ENCODE measurements around the gene TAF11L5. TPM values are rescaled to one million over a fixed set of nuclear protein-coding genes. Genes with fewer than 3 reads are reported as not detected.
"Not testable (repeated sequence)": the region's sequence is repeated elsewhere in the genome, so short reads cannot be mapped to it uniquely, and the experiment has no call there.

Gene TAF11L5
- total RNA-seq = not detected

DNA sequence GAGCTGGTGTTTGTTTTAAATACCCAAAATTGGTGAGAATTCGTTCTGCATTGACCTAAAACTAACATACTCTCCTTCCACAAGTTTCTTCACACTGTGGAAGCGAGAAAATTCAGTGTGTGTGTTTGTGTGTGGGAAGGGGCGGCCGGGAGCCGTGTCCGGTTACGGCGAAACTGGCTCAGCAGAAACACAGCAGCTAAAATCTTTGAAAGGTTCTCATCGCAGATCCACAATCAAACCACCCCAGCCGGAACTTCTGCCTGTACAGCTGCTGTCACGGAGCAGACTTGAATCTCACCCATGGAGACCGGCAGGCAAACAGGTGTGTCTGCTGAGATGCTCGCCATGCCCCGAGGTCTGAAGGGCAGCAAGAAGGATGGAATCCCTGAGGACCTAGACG is at the start of gene TAF11L5:
Gene TAF11L5, plus strand, starts transcription at position 301 of the 400 bp plus-strand sequence.
- not testable (repeated sequence) for ATAC-seq; DNase-seq (ENCODE audit: low spot score)

DNA sequence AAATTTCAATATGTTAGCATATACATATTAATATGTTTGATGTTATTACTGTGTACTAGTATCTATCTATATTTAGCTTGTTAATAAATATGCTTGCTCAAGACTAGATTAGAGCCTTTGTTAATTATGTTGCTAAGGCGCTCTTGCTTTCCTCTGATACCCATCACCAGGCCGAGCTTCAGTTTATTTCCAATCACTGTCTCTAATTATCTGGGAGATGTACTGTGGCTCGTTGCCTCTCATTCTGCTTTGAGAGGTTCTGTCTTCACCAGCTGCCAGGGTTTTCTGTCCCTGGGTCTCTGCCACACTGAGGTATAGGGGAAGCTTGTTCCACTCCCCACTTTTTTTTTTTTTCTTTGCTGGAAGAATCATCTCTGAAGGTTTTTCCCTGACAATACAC is 48.0 kb upstream of the TAF11L5 start:
- no peak for ATAC-seq
- DNase-seq (ENCODE audit: low spot score) = no peak

DNA sequence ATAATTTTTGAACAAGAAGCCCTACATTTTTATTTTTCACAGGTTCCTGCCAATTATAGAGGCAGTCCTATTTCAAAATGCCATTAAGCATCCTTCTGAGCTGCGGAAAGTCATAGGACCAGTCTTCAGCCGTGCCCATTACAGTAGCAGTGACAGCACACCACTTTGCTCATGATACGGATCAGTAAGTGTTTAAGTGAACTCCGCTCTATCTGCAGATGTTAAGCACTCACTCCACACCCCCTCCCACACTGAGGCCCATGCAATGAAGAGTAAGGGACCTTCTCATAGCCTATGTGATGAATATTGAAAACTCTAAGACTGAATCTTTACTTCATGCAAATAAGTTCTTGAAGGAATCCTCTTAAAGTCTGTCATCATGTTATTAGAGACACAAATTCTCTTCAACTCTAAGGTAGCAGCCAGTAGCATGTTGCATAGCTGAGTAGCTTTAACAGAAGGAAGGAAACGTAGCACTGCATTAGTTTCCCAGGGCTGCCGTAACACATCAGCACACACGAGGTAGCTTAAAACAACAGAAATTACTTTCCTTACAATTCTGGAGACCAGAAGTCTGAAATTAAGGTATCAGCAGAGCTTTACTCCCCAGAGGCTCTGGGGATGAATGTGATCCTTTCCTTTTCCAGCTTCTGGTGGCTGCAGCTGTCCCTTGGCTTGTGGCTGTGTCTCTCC is 47.3 kb upstream of the TAF11L5 start:
- no peak for ATAC-seq

DNA sequence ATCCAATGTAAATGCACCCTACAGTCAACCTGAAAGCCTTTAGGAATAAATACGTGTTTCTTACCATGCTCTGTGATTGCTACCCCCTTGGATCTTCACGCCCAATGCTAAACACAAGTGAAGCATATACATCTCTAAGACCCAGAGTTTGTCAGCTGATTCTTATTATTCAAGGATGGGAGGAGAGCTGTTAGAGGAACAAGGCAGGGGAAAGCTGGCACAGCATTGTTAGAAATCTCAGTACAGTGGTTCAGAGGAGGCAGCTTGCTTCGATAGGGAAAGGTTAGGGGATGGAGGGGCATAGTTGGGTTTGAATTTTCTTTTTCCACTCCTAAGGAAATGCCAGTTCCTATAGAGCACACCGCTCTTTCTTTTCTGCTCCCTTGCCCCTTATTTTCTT is 43.7 kb upstream of the TAF11L5 start:
- no peak for ATAC-seq
- no peak for DNase-seq (ENCODE audit: low spot score)

More for the DNA sequence above, 47.3 kb upstream of the TAF11L5 start:
- no peak for DNase-seq (ENCODE audit: low spot score)

DNA sequence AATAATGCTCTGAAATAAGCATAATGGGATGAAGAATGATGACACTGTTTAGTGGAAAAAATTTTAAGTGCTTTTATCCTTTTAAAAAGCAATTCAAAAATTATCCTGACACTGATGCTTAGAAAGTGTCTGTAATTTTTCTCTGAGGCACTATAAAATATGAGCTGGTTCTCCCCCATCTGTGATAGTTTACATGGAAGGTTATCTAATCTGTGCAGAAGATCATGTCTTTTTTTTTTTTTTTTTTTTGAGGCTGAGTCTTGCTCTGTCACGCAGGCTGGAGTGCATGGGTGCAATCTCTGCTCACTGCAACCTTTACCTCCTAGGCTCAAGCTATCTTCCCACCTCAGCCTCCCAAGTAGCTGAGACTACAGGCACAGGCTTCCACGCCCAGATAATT is 42.2 kb upstream of the TAF11L5 start:
- no peak for ATAC-seq
- no peak for DNase-seq (ENCODE audit: low spot score)

DNA sequence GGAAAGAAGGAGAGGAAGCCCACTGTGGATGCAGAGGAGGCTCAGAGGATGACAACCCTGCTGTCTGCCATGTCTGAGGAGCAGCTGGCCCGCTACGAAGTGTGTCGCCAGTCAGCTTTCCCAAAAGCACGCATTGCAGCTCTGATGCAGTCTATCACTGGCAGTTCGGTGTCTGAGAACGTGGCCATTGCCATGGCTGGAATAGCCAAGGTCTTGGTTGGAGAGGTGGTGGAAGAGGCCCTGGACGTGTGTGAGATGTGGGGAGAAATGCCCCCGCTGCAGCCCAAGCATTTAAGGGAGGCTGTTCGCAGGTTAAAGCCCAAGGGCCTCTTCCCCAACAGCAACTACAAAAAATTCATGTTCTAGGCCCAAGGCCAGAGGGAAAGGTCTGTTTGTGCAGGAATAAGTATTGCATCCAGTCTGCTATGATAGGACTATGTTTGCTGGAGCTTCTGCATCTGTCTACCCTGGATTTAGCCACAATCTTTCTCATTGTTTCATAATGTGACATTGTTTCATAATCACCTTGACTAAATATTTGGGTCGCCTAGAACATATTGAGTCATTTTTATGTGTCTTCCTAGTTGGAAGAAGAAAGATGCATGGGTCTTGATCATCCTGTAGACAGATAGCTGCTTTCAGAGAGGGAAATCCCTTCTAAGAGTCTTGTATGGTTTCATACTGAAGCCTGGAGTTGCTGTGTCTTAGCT is 38.4 kb upstream of the TAF11L5 start:
- ATAC-seq; DNase-seq (ENCODE audit: low spot score): not testable (repeated sequence)

DNA sequence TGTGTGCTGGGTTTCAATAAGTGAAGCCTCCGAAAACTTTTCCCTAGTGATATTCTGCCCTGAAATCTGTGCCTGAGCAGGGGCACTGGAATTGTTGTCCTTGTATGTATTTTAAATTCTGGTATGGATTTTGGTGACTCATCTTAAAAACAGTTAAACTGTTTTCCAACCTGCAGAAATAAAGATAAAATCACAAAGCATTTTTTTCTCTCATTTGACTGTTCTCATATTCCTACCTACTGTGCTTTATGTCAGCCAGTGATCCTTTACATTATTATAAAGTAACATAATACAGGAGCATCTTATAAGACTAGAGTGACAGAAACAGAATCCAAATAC is 37.9 kb upstream of the TAF11L5 start:
- no peak for ATAC-seq
- DNase-seq (ENCODE audit: low spot score) = no peak

DNA sequence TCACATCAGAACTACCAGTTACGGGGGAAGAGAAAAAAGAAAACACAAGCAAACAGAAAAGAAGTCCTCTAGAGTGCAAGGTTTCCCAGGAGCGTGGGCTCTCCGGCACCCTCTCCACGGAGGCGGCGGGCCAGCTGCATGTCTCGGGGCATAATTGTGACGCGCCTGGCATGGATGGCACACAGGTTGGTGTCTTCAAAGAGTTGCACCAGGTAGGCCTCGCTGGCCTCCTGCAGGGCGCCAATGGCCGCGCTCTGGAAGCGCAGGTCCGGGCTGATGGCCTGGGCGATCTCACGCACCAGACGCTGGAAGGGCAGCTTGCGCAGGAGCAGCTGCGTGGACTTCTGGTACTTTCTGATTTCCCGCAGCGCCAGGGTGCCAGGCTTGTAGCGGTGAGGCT is 33.8 kb upstream of the TAF11L5 start:
- not testable (repeated sequence) for DNase-seq (ENCODE audit: low spot score); ATAC-seq

DNA sequence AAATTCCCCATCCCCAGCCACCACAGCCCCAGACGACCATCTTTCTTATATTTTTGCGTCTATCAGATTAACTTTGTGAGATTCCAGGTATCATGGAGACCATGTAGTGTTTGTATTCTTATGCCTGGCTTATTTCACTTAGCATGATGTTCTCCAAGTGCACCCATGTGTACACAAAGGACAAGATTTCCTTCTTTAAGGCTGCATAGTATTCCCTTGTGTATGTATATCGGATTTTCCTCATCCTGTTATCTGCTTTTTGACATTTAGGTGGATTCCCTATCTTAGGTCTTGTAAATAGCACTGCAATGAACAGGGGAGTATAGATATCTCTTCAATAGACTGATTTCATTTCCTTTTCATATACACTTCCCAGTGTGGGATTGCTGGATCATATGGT is 32.3 kb upstream of the TAF11L5 start:
- no peak for DNase-seq (ENCODE audit: low spot score)
- ATAC-seq = no peak

DNA sequence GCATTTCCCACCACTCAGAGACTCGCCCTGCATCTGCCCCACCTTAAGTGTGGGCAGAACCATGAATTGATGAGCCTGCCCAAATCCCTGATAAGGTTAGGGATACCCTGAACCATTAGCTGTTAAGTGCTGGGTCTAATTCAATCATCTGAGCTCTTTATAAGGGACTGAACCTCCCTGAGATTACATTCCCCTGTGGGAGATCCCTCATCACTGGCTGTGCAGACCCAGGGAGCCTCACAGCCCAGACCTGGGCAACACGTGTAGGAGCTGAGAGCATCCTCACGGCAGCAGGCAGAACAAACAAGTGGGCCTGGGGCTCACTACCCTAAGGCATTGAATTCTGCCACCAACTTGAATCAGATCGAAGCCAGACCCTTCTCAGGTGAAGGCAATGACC is 27.6 kb upstream of the TAF11L5 start:
- ATAC-seq (no peak), DNase-seq (ENCODE audit: low spot score) (no peak)

DNA sequence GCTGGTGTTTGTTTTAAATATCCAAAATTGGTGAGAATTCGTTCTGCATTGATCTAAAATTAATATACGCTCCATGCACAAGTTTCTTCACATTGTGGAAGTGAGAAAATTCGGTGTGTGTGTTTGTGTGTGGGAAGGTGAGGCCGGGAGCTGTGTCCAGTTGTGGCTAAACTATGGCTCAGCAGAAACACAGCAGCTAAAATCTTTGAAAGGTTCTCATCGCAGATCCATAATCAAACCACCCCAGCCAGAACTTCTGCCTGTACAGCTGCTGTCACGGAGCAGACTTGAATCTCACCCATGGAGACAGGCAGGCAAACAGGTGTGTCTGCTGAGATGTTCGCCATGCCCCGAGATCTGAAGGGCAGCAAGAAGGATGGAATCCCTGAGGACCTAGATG is 27.1 kb upstream of the TAF11L5 start, which contains the start of gene TAF11L2:
Gene TAF11L2, plus strand, starts transcription at position 301 of the 400 bp plus-strand sequence.
- DNase-seq (ENCODE audit: low spot score); ATAC-seq: not testable (repeated sequence)

DNA sequence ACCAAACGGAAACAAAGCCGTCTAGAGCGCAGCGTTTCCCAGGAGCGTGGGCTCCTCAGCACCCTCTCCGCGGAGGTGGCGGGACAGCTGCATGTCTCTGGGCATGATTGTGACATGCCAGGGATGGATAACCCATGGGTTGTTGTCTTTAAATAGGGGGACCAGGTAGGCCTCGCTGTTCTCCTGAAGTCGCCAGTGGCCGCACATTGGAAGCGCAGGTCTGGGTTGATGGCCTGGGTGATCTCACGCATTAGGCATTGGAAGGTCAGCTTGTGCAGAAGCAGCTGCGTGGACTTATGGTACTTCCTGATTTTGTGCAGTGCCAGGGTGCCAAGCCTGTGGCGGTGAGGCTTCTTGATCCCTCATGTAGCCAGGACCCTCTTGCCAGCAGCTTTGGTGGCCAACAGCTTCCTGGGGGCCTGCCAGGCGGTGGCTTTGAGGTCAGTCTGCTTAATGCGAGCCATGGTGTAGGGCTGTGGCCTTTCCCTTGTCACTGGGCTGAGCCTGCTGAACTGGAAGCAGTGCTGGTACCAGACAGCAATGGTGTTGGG is 13.2 kb upstream of the TAF11L5 start:
- ATAC-seq (no peak), DNase-seq (ENCODE audit: low spot score) (no peak)

DNA sequence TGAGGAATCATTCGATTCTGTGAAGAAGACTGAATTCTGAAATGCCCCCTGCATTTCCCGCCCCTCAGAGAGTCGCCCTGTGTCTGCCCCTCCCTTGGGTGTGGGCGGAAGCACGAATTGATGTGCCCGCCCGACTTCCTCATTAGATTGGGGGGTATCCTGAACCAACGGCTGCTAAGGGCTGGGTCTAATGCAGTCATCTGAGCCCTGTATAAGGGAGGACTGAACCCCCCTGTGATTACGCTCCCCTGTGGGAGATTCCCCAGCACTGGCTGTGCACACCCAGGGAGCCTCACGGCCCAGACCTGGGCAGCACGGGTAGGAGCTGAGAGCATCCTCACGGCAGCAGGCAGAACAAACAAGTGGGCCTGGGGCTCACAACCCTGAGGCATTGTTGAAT is 7.5 kb upstream of the TAF11L5 start:
- not testable (repeated sequence) for ATAC-seq; DNase-seq (ENCODE audit: low spot score)

DNA sequence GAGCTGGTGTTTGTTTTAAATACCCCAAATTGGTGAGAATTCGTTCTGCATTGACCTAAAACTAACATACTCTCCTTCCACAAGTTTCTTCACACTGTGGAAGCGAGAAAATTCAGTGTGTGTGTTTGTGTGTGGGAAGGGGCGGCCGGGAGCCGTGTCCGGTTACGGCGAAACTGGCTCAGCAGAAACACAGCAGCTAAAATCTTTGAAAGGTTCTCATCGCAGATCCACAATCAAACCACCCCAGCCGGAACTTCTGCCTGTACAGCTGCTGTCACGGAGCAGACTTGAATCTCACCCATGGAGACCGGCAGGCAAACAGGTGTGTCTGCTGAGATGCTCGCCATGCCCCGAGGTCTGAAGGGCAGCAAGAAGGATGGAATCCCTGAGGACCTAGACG is 7.0 kb upstream of the TAF11L5 start, which contains the start of gene TAF11L3:
Gene TAF11L3, plus strand, starts transcription at position 301 of the 400 bp plus-strand sequence.
- DNase-seq (ENCODE audit: low spot score); ATAC-seq: not testable (repeated sequence)

DNA sequence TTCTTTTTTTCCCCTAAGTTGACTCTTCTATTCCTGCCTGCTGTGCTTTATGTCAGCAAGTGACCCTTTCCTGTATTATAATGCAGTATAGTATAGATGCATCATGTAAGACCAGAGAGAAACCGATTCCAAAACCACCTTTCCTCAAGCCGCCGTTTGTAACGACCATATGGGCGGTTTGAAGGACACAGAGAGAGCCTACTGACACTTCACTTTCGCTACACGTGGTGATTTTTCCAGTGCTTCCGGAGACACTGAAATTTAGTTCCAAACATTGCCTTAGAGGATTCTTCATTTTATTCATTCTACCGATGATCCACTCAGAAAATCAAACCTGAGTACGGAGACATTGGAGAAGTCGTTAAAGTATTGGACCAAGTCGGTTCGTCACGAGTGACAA is 5.5 kb upstream of the TAF11L5 start:
- not testable (repeated sequence) for ATAC-seq; DNase-seq (ENCODE audit: low spot score)

DNA sequence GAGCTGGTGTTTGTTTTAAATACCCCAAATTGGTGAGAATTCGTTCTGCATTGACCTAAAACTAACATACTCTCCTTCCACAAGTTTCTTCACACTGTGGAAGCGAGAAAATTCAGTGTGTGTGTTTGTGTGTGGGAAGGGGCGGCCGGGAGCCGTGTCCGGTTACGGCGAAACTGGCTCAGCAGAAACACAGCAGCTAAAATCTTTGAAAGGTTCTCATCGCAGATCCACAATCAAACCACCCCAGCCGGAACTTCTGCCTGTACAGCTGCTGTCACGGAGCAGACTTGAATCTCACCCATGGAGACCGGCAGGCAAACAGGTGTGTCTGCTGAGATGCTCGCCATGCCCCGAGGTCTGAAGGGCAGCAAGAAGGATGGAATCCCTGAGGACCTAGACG is 3.5 kb upstream of the TAF11L5 start, which contains the start of gene TAF11L4:
Gene TAF11L4, plus strand, starts transcription at position 301 of the 400 bp plus-strand sequence.
- ATAC-seq; DNase-seq (ENCODE audit: low spot score): not testable (repeated sequence)

DNA sequence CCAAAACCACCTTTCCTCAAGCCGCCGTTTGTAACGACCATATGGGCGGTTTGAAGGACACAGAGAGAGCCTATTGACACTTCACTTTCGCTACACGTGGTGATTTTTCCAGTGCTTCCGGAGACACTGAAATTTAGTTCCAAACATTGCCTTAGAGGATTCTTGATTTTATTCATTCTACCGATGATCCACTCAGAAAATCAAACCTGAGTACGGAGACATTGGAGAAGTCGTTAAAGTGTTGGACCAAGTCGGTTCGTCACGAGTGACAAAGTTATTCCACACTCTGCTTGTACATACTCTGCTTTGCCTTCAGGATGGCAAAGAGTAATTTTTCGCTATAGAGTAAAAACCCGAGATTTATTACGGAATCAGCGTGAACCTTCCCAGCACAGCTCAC is 1.5 kb downstream of the TAF11L5 start:
- ATAC-seq = not testable (repeated sequence)
- DNase-seq (ENCODE audit: low spot score) = peak; percentile 59

DNA sequence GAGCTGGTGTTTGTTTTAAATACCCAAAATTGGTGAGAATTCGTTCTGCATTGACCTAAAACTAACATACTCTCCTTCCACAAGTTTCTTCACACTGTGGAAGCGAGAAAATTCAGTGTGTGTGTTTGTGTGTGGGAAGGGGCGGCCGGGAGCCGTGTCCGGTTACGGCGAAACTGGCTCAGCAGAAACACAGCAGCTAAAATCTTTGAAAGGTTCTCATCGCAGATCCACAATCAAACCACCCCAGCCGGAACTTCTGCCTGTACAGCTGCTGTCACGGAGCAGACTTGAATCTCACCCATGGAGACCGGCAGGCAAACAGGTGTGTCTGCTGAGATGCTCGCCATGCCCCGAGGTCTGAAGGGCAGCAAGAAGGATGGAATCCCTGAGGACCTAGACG is 3.3 kb downstream of the TAF11L5 start, which contains the start of gene TAF11L6:
Gene TAF11L6, plus strand, starts transcription at position 301 of the 400 bp plus-strand sequence.
- DNase-seq (ENCODE audit: low spot score); ATAC-seq: not testable (repeated sequence)
